ENCODE data around the gene PDE4D. TPM values are rescaled to one million over a fixed set of nuclear protein-coding genes. Genes with fewer than 3 reads are reported as not detected.

PDE4D gene
- total RNA-seq, 1 experiment from 2014 or later = 2.4 TPM

DNA sequence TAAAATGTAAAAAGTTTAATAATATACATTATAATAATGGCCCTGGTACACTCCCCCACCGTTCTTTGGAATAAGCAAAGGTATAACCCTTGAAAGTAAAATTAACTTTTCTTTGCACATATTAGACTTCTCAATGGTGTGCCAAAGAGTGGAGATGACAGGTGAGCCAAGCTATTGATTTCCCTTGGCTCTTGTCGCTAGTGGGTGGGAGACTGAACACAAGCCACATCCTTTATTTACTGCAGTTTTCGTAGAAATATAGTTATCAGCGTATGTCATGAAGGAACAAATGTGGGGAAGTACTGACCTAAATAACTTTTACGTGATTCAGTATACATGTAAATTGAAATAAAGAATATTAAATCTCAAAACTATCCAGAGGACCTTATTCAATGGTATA is 761.4 kb downstream of the PDE4D start:
- CTCF ChIA-PET = no interaction called here
- TF ChIP-seq REST (IDR thresholded peaks at IDR 0.05; ENCODE audit: insufficient read depth in 1 of 2, low read depth in 2 of 2, low read length in 1 of 2) (no peak), POLR2AphosphoS5 (IDR thresholded peaks at IDR 0.05; ENCODE audit: low read depth, low read length) (no peak), SIN3A (IDR thresholded peaks at IDR 0.05; ENCODE audit: borderline replicate concordance, insufficient read depth, low read depth, low read length) (no peak), TCF7L2 (IDR thresholded peaks at IDR 0.05; ENCODE audit: low read depth, low read length) (no peak)
- TF ChIP-seq, protein P1, sequence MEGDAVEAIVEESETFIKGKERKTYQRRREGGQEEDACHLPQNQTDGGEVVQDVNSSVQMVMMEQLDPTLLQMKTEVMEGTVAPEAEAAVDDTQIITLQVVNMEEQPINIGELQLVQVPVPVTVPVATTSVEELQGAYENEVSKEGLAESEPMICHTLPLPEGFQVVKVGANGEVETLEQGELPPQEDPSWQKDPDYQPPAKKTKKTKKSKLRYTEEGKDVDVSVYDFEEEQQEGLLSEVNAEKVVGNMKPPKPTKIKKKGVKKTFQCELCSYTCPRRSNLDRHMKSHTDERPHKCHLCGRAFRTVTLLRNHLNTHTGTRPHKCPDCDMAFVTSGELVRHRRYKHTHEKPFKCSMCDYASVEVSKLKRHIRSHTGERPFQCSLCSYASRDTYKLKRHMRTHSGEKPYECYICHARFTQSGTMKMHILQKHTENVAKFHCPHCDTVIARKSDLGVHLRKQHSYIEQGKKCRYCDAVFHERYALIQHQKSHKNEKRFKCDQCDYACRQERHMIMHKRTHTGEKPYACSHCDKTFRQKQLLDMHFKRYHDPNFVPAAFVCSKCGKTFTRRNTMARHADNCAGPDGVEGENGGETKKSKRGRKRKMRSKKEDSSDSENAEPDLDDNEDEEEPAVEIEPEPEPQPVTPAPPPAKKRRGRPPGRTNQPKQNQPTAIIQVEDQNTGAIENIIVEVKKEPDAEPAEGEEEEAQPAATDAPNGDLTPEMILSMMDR (IDR thresholded peaks at IDR 0.05) = no peak
- intact Hi-C loops (cut with micrococcal nuclease; ENCODE audit: unreplicated experiment) = no loop called here
- Histone ChIP-seq H3K27me3 (ENCODE audit: control insufficient read depth, insufficient read depth, low read length) (no peaks in the 10 kb centered on the region; the same call in 1 of the 2 replicates), H3K27ac (ENCODE audit: low read length) (no peak overlapping the region), H3K4me3 (ENCODE audit: low read depth in 2 of 2, low read length in 2 of 2) (no peak overlapping the region), H3K9me3 (ENCODE audit: control insufficient read depth, insufficient read depth, low read depth, low read length) (no peaks in the 10 kb centered on the region), H3K4me1 (ENCODE audit: control insufficient read depth, insufficient read depth, low read length) (no peaks in the 10 kb centered on the region), H3K36me3 (ENCODE audit: control insufficient read depth, insufficient read depth, low read length) (no peaks in the 10 kb centered on the region)
- no peak for ATAC-seq
- POLR2A ChIA-PET = no interaction called here
- no peak for DNase-seq (ENCODE audit: low read depth, low spot score)
- in situ Hi-C loops (cut with HindIII; ENCODE audit: low pct_unique_long_range_greater_than_20kb, low sequenced_read_pairs) = no loop called here
- no TSS peak for BruUV-seq (replicated peaks)

GRCh38 chr5:59130431-59130830 is 763.1 kb downstream of the PDE4D start:
- ChIA-PET POLR2A (no interaction called here), CTCF (no interaction called here)
- in situ Hi-C loops (cut with HindIII; ENCODE audit: low pct_unique_long_range_greater_than_20kb, low sequenced_read_pairs) = no loop called here
- intact Hi-C loops (cut with micrococcal nuclease; ENCODE audit: unreplicated experiment) = no loop called here
- no peaks in the 10 kb centered on the region for H3K36me3 ChIP-seq (ENCODE audit: control insufficient read depth, insufficient read depth, low read length)
- H3K9me3 ChIP-seq (ENCODE audit: control insufficient read depth, insufficient read depth, low read depth, low read length) = no peaks in the 10 kb centered on the region
- H3K27ac ChIP-seq (ENCODE audit: low read length) = no peak overlapping the region
- no peak for ATAC-seq
- DNase-seq (ENCODE audit: low read depth, low spot score) = no peak
- BruUV-seq (replicated peaks) = no TSS peak
- H3K4me1 ChIP-seq (ENCODE audit: control insufficient read depth, insufficient read depth, low read length) = no peaks in the 10 kb centered on the region
- H3K4me3 ChIP-seq (ENCODE audit: low read depth in 2 of 2, low read length in 2 of 2) = no peak overlapping the region
- H3K27me3 ChIP-seq (ENCODE audit: control insufficient read depth, insufficient read depth, low read length) = peaks cover 3% of the 10 kb centered on the region; the same call in 1 of the 2 replicates
- no peak for TF ChIP-seq POLR2AphosphoS5 (IDR thresholded peaks at IDR 0.05; ENCODE audit: low read depth, low read length)
- TF ChIP-seq REST (IDR thresholded peaks at IDR 0.05; ENCODE audit: insufficient read depth in 1 of 2, low read depth in 2 of 2, low read length in 1 of 2) = no peak
- TF ChIP-seq, protein P1 (IDR thresholded peaks at IDR 0.05) = no peak
- TF ChIP-seq SIN3A (IDR thresholded peaks at IDR 0.05; ENCODE audit: borderline replicate concordance, insufficient read depth, low read depth, low read length) = no peak
- TF ChIP-seq TCF7L2 (IDR thresholded peaks at IDR 0.05; ENCODE audit: low read depth, low read length) = no peak
